Activated CD8-positive, alpha-beta memory T cell treated with anti-CD3 and anti-CD28 coated beads, Interleukin-2, amount 50 U/mL, for 1 hour (primary cell): ENCODE results near the gene FARP1.

Experiments used
- DNase-seq: peaks from one replicate; pipeline ENCODE4 v3.0.0-alpha.2; 2020; ENCODE audit errors: extremely low read depth

FARP1 gene

GRCh38 chr13:98480915-98481877, 338.3 kb downstream of the FARP1 start:
- DNase-seq, result no peak

GRCh38 chr13:98482476-98483444, 339.9 kb downstream of the FARP1 start:
- DNase-seq, result no peak

- DNase-seq, result no peak
These were observed 340.9 kb downstream of the FARP1 start for GRCh38 chr13:98483601-98484288.

GRCh38 chr13:98484289-98485219, 341.7 kb downstream of the FARP1 start:
- DNase-seq, result peak; percentile 48

GRCh38 chr13:98485561-98485960, 342.7 kb downstream of the FARP1 start:
- no peak for DNase-seq

- DNase-seq, result no peak
These were observed 343.5 kb downstream of the FARP1 start for GRCh38 chr13:98486412-98486811.

- no peak for DNase-seq
These were observed 344.1 kb downstream of the FARP1 start for GRCh38 chr13:98487016-98487415.

- no peak for DNase-seq
These were observed 344.6 kb downstream of the FARP1 start for GRCh38 chr13:98487522-98487921.

- DNase-seq, result no peak
These were observed 345.8 kb downstream of the FARP1 start for GRCh38 chr13:98488736-98489135.

- no peak for DNase-seq
These were observed 346.7 kb downstream of the FARP1 start for GRCh38 chr13:98489446-98490194.

- no peak for DNase-seq
These were observed 347.4 kb downstream of the FARP1 start for GRCh38 chr13:98490195-98490836.

GRCh38 chr13:98490866-98491265, 348.0 kb downstream of the FARP1 start:
- DNase-seq, result no peak

GRCh38 chr13:98492335-98493041, 349.6 kb downstream of the FARP1 start:
- no peak for DNase-seq

- DNase-seq, result no peak
These were observed 350.3 kb downstream of the FARP1 start for GRCh38 chr13:98493042-98493712.

GRCh38 chr13:98494769-98495168, 351.9 kb downstream of the FARP1 start:
- no peak for DNase-seq

- DNase-seq, result no peak
These were observed 353.0 kb downstream of the FARP1 start for GRCh38 chr13:98495627-98496478.

GRCh38 chr13:98496479-98496791, 353.5 kb downstream of the FARP1 start:
- DNase-seq, result no peak
